ENCODE measurements around the gene ESR2.

- TF ChIP-seq CTCF (IDR thresholded peaks at IDR 0.05; ENCODE audit: insufficient read depth, low read depth, low read length) (no peak), EZH2 (IDR thresholded peaks at IDR 0.05; ENCODE audit: insufficient read depth, low read length) (no peak)
These were observed 27.9 kb downstream of the ESR2 start for GRCh38 chr14:64266239-64266638.

All from astrocyte (in vitro differentiated cells and primary cell).